GM12873 (cell line): ENCODE results near the gene KIF18A.

ENCODE experiments used
- CTCF ChIP-seq: IDR thresholded peaks from 2 replicates; pipeline ENCODE4 v1.5.1; 2012; ENCODE audit warnings: low read depth, mild to moderate bottlenecking, moderate library complexity, low read length, control low read depth; ENCODE audit not compliant: insufficient read depth; ENCODE audit errors: missing control alignments

KIF18A gene

GRCh38 chr11:27972522-27973170 lies 135.3 kb downstream of the KIF18A start:
- no peak for TF ChIP-seq CTCF

GRCh38 chr11:27971171-27971570 lies 136.8 kb downstream of the KIF18A start:
- TF ChIP-seq CTCF = no peak
